Measurements from ENCODE around the gene PNKP. TPM values are rescaled to one million over a fixed set of nuclear protein-coding genes. Genes with fewer than 3 reads are reported as not detected.

The PNKP gene
- total and polyA plus RNA-seq, 9 of the 15 experiments (the other 6 are each of a cell fraction or from before 2014, with no cell fraction given): 2.8 to 85.4 (median 25.3) TPM

DNA sequence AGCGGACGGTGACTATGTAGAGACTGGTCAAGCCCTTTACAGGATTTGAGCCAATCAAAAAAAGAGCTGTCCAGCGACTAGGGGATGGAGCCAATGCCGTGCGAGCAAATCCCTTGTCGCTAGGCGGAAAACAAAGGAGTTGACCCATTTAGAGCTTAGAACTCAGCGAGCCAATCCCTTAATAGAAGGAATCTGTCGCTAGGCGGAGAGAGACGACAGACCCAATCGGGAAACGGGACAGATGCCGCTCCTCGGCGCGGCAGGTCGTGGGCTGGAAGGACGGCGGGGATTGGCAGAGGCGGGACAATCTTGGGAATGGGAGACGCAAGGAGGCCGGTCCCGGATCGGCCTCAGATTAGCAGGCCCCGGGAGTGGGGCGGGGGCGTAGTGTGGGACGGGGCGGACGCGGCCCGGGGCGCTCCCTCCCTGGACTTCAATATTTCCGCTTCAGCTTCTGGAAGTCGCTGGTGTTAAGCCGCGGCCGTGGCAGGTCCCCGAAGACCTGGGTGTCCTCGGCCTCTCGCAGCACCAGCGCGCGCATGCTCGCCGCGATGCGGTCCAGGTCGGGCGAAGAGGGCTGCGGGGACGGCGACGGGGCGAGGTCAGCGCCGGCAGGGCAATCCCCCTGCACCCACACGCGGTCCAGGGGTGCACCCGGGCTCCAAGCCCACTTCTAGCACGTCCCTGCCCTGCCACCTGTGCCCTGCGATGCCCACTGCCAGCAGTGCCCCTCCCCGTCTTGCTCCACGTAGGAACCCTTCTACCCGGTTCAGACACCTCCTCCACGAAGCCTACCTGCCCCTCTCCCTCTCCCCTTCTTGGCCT is 2.3 kb upstream of the PNKP start (continued):
- TF ChIP-seq, protein P1, sequence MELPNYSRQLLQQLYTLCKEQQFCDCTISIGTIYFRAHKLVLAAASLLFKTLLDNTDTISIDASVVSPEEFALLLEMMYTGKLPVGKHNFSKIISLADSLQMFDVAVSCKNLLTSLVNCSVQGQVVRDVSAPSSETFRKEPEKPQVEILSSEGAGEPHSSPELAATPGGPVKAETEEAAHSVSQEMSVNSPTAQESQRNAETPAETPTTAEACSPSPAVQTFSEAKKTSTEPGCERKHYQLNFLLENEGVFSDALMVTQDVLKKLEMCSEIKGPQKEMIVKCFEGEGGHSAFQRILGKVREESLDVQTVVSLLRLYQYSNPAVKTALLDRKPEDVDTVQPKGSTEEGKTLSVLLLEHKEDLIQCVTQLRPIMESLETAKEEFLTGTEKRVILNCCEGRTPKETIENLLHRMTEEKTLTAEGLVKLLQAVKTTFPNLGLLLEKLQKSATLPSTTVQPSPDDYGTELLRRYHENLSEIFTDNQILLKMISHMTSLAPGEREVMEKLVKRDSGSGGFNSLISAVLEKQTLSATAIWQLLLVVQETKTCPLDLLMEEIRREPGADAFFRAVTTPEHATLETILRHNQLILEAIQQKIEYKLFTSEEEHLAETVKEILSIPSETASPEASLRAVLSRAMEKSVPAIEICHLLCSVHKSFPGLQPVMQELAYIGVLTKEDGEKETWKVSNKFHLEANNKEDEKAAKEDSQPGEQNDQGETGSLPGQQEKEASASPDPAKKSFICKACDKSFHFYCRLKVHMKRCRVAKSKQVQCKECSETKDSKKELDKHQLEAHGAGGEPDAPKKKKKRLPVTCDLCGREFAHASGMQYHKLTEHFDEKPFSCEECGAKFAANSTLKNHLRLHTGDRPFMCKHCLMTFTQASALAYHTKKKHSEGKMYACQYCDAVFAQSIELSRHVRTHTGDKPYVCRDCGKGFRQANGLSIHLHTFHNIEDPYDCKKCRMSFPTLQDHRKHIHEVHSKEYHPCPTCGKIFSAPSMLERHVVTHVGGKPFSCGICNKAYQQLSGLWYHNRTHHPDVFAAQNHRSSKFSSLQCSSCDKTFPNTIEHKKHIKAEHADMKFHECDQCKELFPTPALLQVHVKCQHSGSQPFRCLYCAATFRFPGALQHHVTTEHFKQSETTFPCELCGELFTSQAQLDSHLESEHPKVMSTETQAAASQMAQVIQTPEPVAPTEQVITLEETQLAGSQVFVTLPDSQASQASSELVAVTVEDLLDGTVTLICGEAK (IDR thresholded peaks at IDR 0.05): no peak
- TF ChIP-seq, protein P1 (CRISPR knock-in tag; IDR thresholded peaks at IDR 0.05): no peak
- TF ChIP-seq ZNF133 (CRISPR knock-in tag; IDR thresholded peaks at IDR 0.05) (peak; percentile 62; the same call in 1 of the 2 replicates), RBFOX2 (IDR thresholded peaks at IDR 0.05; ENCODE audit: low read depth, low read length) (peak; percentile 78), CBX2 (IDR thresholded peaks at IDR 0.05; ENCODE audit: insufficient read depth, low read length, poor library complexity, severe bottlenecking) (no peak), SRF (CRISPR knock-in tag; IDR thresholded peaks at IDR 0.05) (peak in 1 of 2 experiments; percentile 15; a peak in 1 of 4 replicates), NEUROD1 (IDR thresholded peaks at IDR 0.05; ENCODE audit: borderline replicate concordance, low read depth, low read length, partially characterized antibody) (peak; percentile 89), LARP7 (IDR thresholded peaks at IDR 0.05) (no peak), TBP (optimal IDR thresholded peaks at IDR 0.05; ENCODE audit: low read depth, low read length) (peak; percentile 59), SIRT6 (IDR thresholded peaks at IDR 0.05; ENCODE audit: low read depth, low read length) (no peak), ZNF217 (CRISPR knock-in tag; IDR thresholded peaks at IDR 0.05) (no peak), KDM5B (IDR thresholded peaks at IDR 0.05; ENCODE audit: insufficient replicate concordance, low read depth, low read length) (no peak), ZNF212 (CRISPR knock-in tag; IDR thresholded peaks at IDR 0.05) (0 out of 2 replicates have a peak, but pooled peaks have one; percentile 25), MCM5 (IDR thresholded peaks at IDR 0.05; ENCODE audit: low read depth) (no peak), MCM7 (IDR thresholded peaks at IDR 0.05) (no peak)
- TF ChIP-seq, protein P2, sequence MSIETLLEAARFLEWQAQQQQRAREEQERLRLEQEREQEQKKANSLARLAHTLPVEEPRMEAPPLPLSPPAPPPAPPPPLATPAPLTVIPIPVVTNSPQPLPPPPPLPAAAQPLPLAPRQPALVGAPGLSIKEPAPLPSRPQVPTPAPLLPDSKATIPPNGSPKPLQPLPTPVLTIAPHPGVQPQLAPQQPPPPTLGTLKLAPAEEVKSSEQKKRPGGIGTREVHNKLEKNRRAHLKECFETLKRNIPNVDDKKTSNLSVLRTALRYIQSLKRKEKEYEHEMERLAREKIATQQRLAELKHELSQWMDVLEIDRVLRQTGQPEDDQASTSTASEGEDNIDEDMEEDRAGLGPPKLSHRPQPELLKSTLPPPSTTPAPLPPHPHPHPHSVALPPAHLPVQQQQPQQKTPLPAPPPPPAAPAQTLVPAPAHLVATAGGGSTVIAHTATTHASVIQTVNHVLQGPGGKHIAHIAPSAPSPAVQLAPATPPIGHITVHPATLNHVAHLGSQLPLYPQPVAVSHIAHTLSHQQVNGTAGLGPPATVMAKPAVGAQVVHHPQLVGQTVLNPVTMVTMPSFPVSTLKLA (conservative IDR thresholded peaks at IDR 0.05): peak in 1 of 2 experiments; percentile 51; a peak in 1 of 4 replicates
